H1 (cell line): Measurements from ENCODE around the gene DOCK9. TPM values are rescaled to one million over a fixed set of nuclear protein-coding genes. Genes with fewer than 3 reads are reported as not detected.

ENCODE experiments used
- TAF7 ChIP-seq: optimal IDR thresholded peaks from 2 replicates; pipeline ENCODE3; 2011; ENCODE audit warnings: low read depth, mild to moderate bottlenecking, inconsistent platforms, low read length, moderate library complexity, borderline replicate concordance
- polyA plus RNA-seq, 7 experiments: library from polyadenylated mRNA; depleted of rRNA in 3 of 7; stranded (reverse) in 5 of 7; unstranded in 2 of 7; fragments of >200 nt in 5 of 7; fragments of 200-250 nt in 2 of 7; gene quantifications; 1 replicate in 5 of 7; 2 replicates in 1 of 7; 4 replicates in 1 of 7; pipeline versions ENCODE4 v1.2.1 to v1.2.3, GENCODE V29; 2011 to 2013; ENCODE audit warnings: missing spikeins in 2 of 7, mixed read lengths in 2 of 7
- total RNA-seq: library from RNA; stranded (reverse); fragmentation: NEBNext Ultra II Directional; extraction: Animal tissue kit (Norgen Biotek cat#: 25700); gene quantifications from 2 replicates; pipeline ENCODE4 v1.2.1, GENCODE V29; 2021
- TF ChIP-seq, protein P1 (sequence below): fragments of 300-600 bp; sonication (generic); IDR thresholded peaks from 2 replicates; pipeline ENCODE4 v1.7.1; 2012; ENCODE audit warnings: low read length, moderate library complexity, mild to moderate bottlenecking, inconsistent platforms; ENCODE audit not compliant: insufficient replicate concordance

The DOCK9 gene
- total and polyA plus RNA-seq, 2 of the 8 experiments (the other 6 are each of a cell fraction or from before 2014, with no cell fraction given): 21.6 to 31.5 TPM

DNA sequence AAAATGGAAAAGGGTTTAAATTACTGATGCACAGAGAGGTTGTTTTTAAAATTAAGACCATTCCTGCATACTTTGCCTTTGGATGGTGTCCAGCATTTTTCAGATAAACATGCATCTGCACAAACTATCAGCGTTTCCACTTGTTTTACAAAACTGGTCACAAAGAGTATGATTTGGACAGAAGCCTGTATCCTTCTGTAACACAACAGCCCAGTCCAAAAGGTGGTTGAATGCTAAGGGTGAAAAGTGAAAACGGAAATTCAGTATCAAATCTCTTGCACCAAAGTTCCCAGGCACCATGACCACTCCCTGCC lies 21.7 kb upstream of the DOCK9 start (continued):
- TF ChIP-seq, protein P1, sequence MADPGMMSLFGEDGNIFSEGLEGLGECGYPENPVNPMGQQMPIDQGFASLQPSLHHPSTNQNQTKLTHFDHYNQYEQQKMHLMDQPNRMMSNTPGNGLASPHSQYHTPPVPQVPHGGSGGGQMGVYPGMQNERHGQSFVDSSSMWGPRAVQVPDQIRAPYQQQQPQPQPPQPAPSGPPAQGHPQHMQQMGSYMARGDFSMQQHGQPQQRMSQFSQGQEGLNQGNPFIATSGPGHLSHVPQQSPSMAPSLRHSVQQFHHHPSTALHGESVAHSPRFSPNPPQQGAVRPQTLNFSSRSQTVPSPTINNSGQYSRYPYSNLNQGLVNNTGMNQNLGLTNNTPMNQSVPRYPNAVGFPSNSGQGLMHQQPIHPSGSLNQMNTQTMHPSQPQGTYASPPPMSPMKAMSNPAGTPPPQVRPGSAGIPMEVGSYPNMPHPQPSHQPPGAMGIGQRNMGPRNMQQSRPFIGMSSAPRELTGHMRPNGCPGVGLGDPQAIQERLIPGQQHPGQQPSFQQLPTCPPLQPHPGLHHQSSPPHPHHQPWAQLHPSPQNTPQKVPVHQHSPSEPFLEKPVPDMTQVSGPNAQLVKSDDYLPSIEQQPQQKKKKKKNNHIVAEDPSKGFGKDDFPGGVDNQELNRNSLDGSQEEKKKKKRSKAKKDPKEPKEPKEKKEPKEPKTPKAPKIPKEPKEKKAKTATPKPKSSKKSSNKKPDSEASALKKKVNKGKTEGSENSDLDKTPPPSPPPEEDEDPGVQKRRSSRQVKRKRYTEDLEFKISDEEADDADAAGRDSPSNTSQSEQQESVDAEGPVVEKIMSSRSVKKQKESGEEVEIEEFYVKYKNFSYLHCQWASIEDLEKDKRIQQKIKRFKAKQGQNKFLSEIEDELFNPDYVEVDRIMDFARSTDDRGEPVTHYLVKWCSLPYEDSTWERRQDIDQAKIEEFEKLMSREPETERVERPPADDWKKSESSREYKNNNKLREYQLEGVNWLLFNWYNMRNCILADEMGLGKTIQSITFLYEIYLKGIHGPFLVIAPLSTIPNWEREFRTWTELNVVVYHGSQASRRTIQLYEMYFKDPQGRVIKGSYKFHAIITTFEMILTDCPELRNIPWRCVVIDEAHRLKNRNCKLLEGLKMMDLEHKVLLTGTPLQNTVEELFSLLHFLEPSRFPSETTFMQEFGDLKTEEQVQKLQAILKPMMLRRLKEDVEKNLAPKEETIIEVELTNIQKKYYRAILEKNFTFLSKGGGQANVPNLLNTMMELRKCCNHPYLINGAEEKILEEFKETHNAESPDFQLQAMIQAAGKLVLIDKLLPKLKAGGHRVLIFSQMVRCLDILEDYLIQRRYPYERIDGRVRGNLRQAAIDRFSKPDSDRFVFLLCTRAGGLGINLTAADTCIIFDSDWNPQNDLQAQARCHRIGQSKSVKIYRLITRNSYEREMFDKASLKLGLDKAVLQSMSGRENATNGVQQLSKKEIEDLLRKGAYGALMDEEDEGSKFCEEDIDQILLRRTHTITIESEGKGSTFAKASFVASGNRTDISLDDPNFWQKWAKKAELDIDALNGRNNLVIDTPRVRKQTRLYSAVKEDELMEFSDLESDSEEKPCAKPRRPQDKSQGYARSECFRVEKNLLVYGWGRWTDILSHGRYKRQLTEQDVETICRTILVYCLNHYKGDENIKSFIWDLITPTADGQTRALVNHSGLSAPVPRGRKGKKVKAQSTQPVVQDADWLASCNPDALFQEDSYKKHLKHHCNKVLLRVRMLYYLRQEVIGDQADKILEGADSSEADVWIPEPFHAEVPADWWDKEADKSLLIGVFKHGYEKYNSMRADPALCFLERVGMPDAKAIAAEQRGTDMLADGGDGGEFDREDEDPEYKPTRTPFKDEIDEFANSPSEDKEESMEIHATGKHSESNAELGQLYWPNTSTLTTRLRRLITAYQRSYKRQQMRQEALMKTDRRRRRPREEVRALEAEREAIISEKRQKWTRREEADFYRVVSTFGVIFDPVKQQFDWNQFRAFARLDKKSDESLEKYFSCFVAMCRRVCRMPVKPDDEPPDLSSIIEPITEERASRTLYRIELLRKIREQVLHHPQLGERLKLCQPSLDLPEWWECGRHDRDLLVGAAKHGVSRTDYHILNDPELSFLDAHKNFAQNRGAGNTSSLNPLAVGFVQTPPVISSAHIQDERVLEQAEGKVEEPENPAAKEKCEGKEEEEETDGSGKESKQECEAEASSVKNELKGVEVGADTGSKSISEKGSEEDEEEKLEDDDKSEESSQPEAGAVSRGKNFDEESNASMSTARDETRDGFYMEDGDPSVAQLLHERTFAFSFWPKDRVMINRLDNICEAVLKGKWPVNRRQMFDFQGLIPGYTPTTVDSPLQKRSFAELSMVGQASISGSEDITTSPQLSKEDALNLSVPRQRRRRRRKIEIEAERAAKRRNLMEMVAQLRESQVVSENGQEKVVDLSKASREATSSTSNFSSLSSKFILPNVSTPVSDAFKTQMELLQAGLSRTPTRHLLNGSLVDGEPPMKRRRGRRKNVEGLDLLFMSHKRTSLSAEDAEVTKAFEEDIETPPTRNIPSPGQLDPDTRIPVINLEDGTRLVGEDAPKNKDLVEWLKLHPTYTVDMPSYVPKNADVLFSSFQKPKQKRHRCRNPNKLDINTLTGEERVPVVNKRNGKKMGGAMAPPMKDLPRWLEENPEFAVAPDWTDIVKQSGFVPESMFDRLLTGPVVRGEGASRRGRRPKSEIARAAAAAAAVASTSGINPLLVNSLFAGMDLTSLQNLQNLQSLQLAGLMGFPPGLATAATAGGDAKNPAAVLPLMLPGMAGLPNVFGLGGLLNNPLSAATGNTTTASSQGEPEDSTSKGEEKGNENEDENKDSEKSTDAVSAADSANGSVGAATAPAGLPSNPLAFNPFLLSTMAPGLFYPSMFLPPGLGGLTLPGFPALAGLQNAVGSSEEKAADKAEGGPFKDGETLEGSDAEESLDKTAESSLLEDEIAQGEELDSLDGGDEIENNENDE: no peak
- TF ChIP-seq TAF7: no peak
